Ramos (cell line): ENCODE results near the gene BMF.
"Not testable (repeated sequence)": the region's sequence is repeated elsewhere in the genome, so short reads cannot be mapped to it uniquely, and the experiment has no call there.

Experiments used
- in situ Hi-C: fragments of 300-500 bp; cut with MboI; formaldehyde crosslinking; loops from one replicate; pipeline ENCODE4 v1.14.3; 2022; ENCODE audit warnings: low sequenced_read_pairs; ENCODE audit not compliant: unreplicated experiment

BMF gene

GRCh38 chr15:40090774-40091455 is 17.8 kb downstream of the BMF start:
- in situ Hi-C loops, result no loop called here

- in situ Hi-C loops, result no loop called here
These were observed 19.5 kb downstream of the BMF start for GRCh38 chr15:40088929-40089755.

- in situ Hi-C loops, result no loop called here
These were observed 20.4 kb downstream of the BMF start for GRCh38 chr15:40087991-40088928.

GRCh38 chr15:40087068-40087810 is 21.4 kb downstream of the BMF start:
- in situ Hi-C loops, result no loop called here

GRCh38 chr15:40085266-40085665 is 23.4 kb downstream of the BMF start:
- in situ Hi-C loops, result no loop called here

GRCh38 chr15:40084650-40085049 is 24.0 kb downstream of the BMF start:
- in situ Hi-C loops, result no loop called here

- in situ Hi-C loops, result no loop called here
These were observed 26.3 kb downstream of the BMF start for GRCh38 chr15:40082195-40082883.

- in situ Hi-C loops, result no loop called here
These were observed 26.9 kb downstream of the BMF start for GRCh38 chr15:40081691-40082194.

- in situ Hi-C loops, result no loop called here
These were observed 27.8 kb downstream of the BMF start for GRCh38 chr15:40080847-40081246.

- in situ Hi-C loops, result no loop called here
These were observed 28.6 kb downstream of the BMF start for GRCh38 chr15:40080104-40080503.

- in situ Hi-C loops, result no loop called here
These were observed 29.2 kb downstream of the BMF start for GRCh38 chr15:40079456-40079855.

- in situ Hi-C loops, result no loop called here
These were observed 33.2 kb downstream of the BMF start for GRCh38 chr15:40075298-40076044.

- in situ Hi-C loops, result not testable (repeated sequence)
These were observed 34.0 kb downstream of the BMF start for GRCh38 chr15:40074656-40075055.

GRCh38 chr15:40073716-40074490 is 34.8 kb downstream of the BMF start:
- in situ Hi-C loops, result not testable (repeated sequence)

GRCh38 chr15:40072216-40072990 is 36.3 kb downstream of the BMF start:
- in situ Hi-C loops, result no loop called here

GRCh38 chr15:40070608-40071218 is 38.0 kb downstream of the BMF start:
- in situ Hi-C loops, result no loop called here

- in situ Hi-C loops, result no loop called here
These were observed 38.5 kb downstream of the BMF start for GRCh38 chr15:40070166-40070557.
